Activated T-cell treated with anti-CD3 and anti-CD28 coated beads for 24 hours (primary cell): ENCODE data around the gene CLEC16A.

Source experiments
- DNase-seq: peaks from one replicate; pipeline ENCODE4 v3.0.0-alpha.2; 2020; ENCODE audit warnings: low read depth

Gene CLEC16A

DNA sequence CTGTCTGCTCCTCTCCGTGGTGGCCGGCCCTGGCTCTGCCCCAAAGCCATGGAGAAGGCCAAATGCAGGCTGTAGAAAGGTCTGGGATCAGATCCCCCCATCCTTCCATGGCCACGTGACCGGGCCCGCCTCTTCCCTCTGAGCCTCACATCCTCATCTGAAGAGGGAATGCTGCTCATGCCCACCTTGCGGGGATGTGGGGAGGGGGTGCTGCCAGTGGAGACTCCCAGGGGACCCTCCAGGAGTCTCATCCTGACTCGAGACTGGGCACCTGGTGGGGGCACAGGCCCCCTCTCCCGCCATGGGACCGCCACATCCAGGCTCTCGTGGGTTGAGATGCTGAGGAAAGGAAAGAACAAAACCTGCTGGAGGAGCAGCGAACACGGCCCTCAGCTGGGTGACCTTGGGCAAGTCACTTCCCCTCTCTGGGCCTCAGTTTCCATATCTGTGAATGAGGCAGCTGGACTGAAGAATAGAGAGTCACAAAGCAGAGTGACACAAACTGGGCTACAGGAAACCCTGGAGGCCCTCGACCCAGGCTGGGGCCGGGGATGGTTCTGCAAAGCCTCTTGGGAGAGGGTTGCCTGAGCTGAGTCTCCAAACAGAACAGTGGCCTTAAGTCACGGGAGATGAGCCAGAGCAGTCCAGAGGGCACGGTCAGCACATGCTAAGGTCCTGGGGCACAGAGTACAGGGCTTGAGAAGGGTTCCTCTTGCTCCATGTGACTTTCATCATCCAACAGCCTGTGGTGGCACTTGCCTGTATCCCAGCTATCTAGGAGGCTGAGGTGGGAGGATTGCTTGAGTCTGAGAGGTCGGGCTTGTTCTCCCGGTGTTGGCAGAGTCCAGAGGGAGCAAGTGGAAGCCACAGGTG, 281.5 kb downstream of the CLEC16A start:
- DNase-seq, result no peak

GRCh38 chr16:11229432-11229831, 285.1 kb downstream of the CLEC16A start:
- DNase-seq, result no peak

- no peak for DNase-seq
These were observed 285.5 kb downstream of the CLEC16A start for GRCh38 chr16:11229906-11230305.

DNA sequence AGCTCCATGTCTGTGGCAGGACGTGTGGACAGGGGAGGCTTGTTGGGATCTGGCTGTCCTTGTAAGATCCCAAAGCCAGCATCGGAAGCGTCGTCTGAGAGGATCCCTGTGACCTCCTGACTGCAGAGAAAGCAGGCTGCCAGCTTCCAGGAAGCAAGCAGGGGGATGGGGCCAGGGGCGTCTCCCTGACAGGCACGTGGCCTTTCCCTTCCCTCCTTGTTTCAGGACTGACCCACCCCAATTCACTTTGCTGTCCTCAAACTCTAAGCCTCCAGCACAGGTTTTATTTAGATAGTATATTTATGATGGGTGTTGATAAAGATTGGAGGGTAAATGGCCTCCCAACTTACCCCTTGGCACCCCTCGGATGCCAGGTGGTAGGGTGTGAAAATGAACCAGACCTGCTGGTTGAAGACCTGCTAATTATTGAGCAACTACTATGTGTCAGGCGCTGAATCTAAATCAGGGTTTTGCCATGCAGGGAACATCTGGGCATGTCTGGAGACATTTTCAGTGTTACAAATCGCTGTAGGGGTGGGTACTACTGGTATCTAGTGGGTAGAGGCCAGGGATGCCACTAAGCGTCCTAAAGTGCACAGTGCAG, 287.1 kb downstream of the CLEC16A start:
- DNase-seq, result no peak
